GM21390 (cell line): ENCODE data around the gene BFSP2.

Experiments
- ATAC-seq: cut with Tn5 transposase; IDR thresholded peaks from one replicate; pipeline ENCODE4 v1.9.1; 2021; ENCODE audit not compliant: unreplicated experiment

BFSP2 gene

GRCh38 chr3:133381346-133382109, 18.3 kb upstream of the BFSP2 start:
- ATAC-seq, result no peak

- ATAC-seq, result no peak
Observed at GRCh38 chr3:133383175-133383574, 16.7 kb upstream of the BFSP2 start.

- no peak for ATAC-seq
Observed at GRCh38 chr3:133383741-133384140, 16.1 kb upstream of the BFSP2 start.

- ATAC-seq, result peak; percentile 79
Observed at GRCh38 chr3:133384331-133385027, 15.4 kb upstream of the BFSP2 start.

GRCh38 chr3:133386876-133387275, 13.0 kb upstream of the BFSP2 start:
- no peak for ATAC-seq

- no peak for ATAC-seq
Observed at GRCh38 chr3:133387341-133387740, 12.5 kb upstream of the BFSP2 start.

- no peak for ATAC-seq
Observed at GRCh38 chr3:133388696-133389395, 11.0 kb upstream of the BFSP2 start.

GRCh38 chr3:133390715-133391114, 9.1 kb upstream of the BFSP2 start:
- no peak for ATAC-seq

GRCh38 chr3:133393204-133393603, 6.7 kb upstream of the BFSP2 start:
- no peak for ATAC-seq

GRCh38 chr3:133393691-133394474, 6.0 kb upstream of the BFSP2 start:
- ATAC-seq, result no peak

GRCh38 chr3:133394561-133395311, 5.1 kb upstream of the BFSP2 start:
- ATAC-seq, result no peak

GRCh38 chr3:133396906-133397305, 3.0 kb upstream of the BFSP2 start:
- ATAC-seq, result no peak

GRCh38 chr3:133401374-133402135, 1.7 kb downstream of the BFSP2 start:
- ATAC-seq, result no peak

- no peak for ATAC-seq
Observed at GRCh38 chr3:133404920-133405319, 5.1 kb downstream of the BFSP2 start.

- no peak for ATAC-seq
Observed at GRCh38 chr3:133408366-133408765, 8.5 kb downstream of the BFSP2 start.

GRCh38 chr3:133408961-133409360, 9.1 kb downstream of the BFSP2 start:
- ATAC-seq, result no peak

- no peak for ATAC-seq
Observed at GRCh38 chr3:133410191-133410892, 10.5 kb downstream of the BFSP2 start.

- no peak for ATAC-seq
Observed at GRCh38 chr3:133412183-133413132, 12.6 kb downstream of the BFSP2 start.
